AG04449 (cell line): ENCODE data around the gene ARHGAP15.

ENCODE experiments used
- CTCF ChIA-PET: fragments of 350-600 bp; formaldehyde crosslinking; extraction: SDS; loops from one replicate; lab custom pipeline; 2021; ENCODE audit warnings: antibody characterized with exemption; lab: Yijun Ruan, JAX
- POLR2A ChIA-PET: fragments of 400-600, 350-600 bp; formaldehyde crosslinking; extraction: SDS; loops from one replicate; lab custom pipeline; 2020; ENCODE audit warnings: antibody characterized with exemption, inconsistent platforms; lab: Yijun Ruan, JAX
- DNase-seq: peaks from one replicate; pipeline ENCODE4 v3.0.0-alpha.2; 2010; ENCODE audit warnings: low read depth, low spot score
- H3K4me3 ChIP-seq: 2 replicates; pipeline ENCODE4 v1.5.1; 2011; ENCODE audit warnings: low read depth, mild to moderate bottlenecking, control low read depth, low read length
- CTCF ChIP-seq: IDR thresholded peaks from one replicate; pipeline ENCODE4 v1.5.1; 2011; ENCODE audit warnings: mild to moderate bottlenecking, moderate library complexity, low read length, control low read depth, inconsistent platforms; ENCODE audit not compliant: insufficient read depth; ENCODE audit errors: missing control alignments

Gene ARHGAP15

GRCh38 chr2:143762176-143762928, 633.1 kb downstream of the ARHGAP15 start:
- no peak for TF ChIP-seq CTCF
- no peak for DNase-seq
- no peak overlapping the region for H3K4me3 ChIP-seq
- POLR2A ChIA-PET: no interaction called here
- CTCF ChIA-PET: no interaction called here

- H3K4me3 ChIP-seq: no peak overlapping the region
- no peak for DNase-seq
- ChIA-PET POLR2A (no interaction called here), CTCF (no interaction called here)
- TF ChIP-seq CTCF: no peak
Observed at GRCh38 chr2:143764261-143764660, 635.0 kb downstream of the ARHGAP15 start.

GRCh38 chr2:143764706-143765105, 635.5 kb downstream of the ARHGAP15 start:
- POLR2A ChIA-PET: no interaction called here
- DNase-seq: no peak
- H3K4me3 ChIP-seq: no peak overlapping the region
- TF ChIP-seq CTCF: no peak
- CTCF ChIA-PET: no interaction called here

GRCh38 chr2:143768991-143769390, 639.8 kb downstream of the ARHGAP15 start:
- POLR2A ChIA-PET: no interaction called here
- no peak for TF ChIP-seq CTCF
- DNase-seq: no peak
- CTCF ChIA-PET: no interaction called here
- H3K4me3 ChIP-seq: no peak overlapping the region

- ChIA-PET POLR2A (no interaction called here), CTCF (interaction anchor here (2.6 kb wide), 1 partner anchor 12 kb away, joined by 6 read pairs; no protein-coding TSS in a partner anchor)
- DNase-seq: no peak
- TF ChIP-seq CTCF: no peak
- H3K4me3 ChIP-seq: no peak overlapping the region
Observed at GRCh38 chr2:143771939-143772338, 642.7 kb downstream of the ARHGAP15 start.

GRCh38 chr2:143776526-143777297, 647.5 kb downstream of the ARHGAP15 start:
- no peak for TF ChIP-seq CTCF
- no peak for DNase-seq
- CTCF ChIA-PET: no interaction called here
- no peak overlapping the region for H3K4me3 ChIP-seq
- POLR2A ChIA-PET: no interaction called here
